HL-60 (cell line): Measurements from ENCODE around the gene TUBB2B.

Source experiments
- POLR2AphosphoS5 ChIP-seq: IDR thresholded peaks from 2 replicates; pipeline ENCODE4 v1.6.1; 2012; ENCODE audit warnings: low read depth
- TF ChIP-seq, protein P1 (sequence below): IDR thresholded peaks from one replicate; pipeline ENCODE4 v1.5.1; 2011; ENCODE audit warnings: low read length, control low read depth, inconsistent platforms; ENCODE audit not compliant: insufficient read depth

- TF ChIP-seq, protein P1, sequence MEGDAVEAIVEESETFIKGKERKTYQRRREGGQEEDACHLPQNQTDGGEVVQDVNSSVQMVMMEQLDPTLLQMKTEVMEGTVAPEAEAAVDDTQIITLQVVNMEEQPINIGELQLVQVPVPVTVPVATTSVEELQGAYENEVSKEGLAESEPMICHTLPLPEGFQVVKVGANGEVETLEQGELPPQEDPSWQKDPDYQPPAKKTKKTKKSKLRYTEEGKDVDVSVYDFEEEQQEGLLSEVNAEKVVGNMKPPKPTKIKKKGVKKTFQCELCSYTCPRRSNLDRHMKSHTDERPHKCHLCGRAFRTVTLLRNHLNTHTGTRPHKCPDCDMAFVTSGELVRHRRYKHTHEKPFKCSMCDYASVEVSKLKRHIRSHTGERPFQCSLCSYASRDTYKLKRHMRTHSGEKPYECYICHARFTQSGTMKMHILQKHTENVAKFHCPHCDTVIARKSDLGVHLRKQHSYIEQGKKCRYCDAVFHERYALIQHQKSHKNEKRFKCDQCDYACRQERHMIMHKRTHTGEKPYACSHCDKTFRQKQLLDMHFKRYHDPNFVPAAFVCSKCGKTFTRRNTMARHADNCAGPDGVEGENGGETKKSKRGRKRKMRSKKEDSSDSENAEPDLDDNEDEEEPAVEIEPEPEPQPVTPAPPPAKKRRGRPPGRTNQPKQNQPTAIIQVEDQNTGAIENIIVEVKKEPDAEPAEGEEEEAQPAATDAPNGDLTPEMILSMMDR = no peak
- no peak for TF ChIP-seq POLR2AphosphoS5
These were observed 8.0 kb upstream of the TUBB2B start for GRCh38 chr6:3235486-3235885.
